Naive thymus-derived CD4-positive, alpha-beta T cell (primary cell): ENCODE results near the gene TMEM108. TPM values are rescaled to one million over a fixed set of nuclear protein-coding genes. Genes with fewer than 3 reads are reported as not detected.

Source experiments
- ATAC-seq: fragments of 150-1000 bp; cut with Tn5 transposase; 2 replicates; pipeline ENCODE4 v1.10.0; 2021; ENCODE audit warnings: mild to moderate bottlenecking, moderate library complexity
- CTCF ChIA-PET: fragments of 350-600 bp; sonication (Branson Sonifier 250); formaldehyde crosslinking; loops from one replicate; lab custom pipeline; 2021; ENCODE audit warnings: antibody characterized with exemption; lab: Charles Lee
- POLR2A ChIA-PET: fragments of 350-600 bp; sonication (Branson Sonifier 250); formaldehyde crosslinking; loops from one replicate; lab custom pipeline; 2021; ENCODE audit warnings: antibody characterized with exemption, inconsistent platforms; lab: Charles Lee
- DNase-seq, 9 donors: peaks; one replicate each; pipeline versions ENCODE4 v3.0.0 to v3.0.0-alpha.2; 2020 to 2022; ENCODE audit warnings: mixed read lengths in 1 of 9
- H3K27ac ChIP-seq: one replicate; pipeline ENCODE4 v1.7.0; 2013; ENCODE audit warnings: mild to moderate bottlenecking, low read depth, low read length, moderate library complexity
- H3K27me3 ChIP-seq, 2 donors: one replicate each; pipeline ENCODE4 v1.7.0; 2013; ENCODE audit warnings: low read length in 2 of 2, mild to moderate bottlenecking in 2 of 2, moderate library complexity in 2 of 2; ENCODE audit not compliant: control insufficient read depth in 2 of 2, insufficient read depth in 2 of 2
- H3K36me3 ChIP-seq, 3 experiments: 1 replicate in 2 of 3; 2 replicates in 1 of 3; pipeline ENCODE4 v1.7.0; 2013; ENCODE audit warnings: low read length in 3 of 3, mild to moderate bottlenecking in 3 of 3, moderate library complexity in 1 of 3; ENCODE audit not compliant: insufficient read depth in 3 of 3, control insufficient read depth in 2 of 3
- H3K4me1 ChIP-seq, 2 donors: one replicate each; pipeline ENCODE4 v1.7.0; 2013; ENCODE audit warnings: low read length in 2 of 2, mild to moderate bottlenecking in 2 of 2, moderate library complexity in 1 of 2; ENCODE audit not compliant: control insufficient read depth in 2 of 2, insufficient read depth in 2 of 2
- H3K4me3 ChIP-seq: 2 replicates; pipeline ENCODE4 v1.7.0; 2013; ENCODE audit warnings: mild to moderate bottlenecking, low read length
- H3K9me3 ChIP-seq, 3 experiments: 1 replicate in 2 of 3; 2 replicates in 1 of 3; pipeline ENCODE4 v1.7.0; 2013; ENCODE audit warnings: low read length in 3 of 3; ENCODE audit not compliant: control insufficient read depth in 2 of 3
- H3K27ac Mint-ChIP-seq, 9 donors: one replicate each; pipeline ENCODE4 v1.8.0; 2020 to 2022; ENCODE audit warnings: mixed read lengths in 9 of 9, mild to moderate bottlenecking in 8 of 9, moderate library complexity in 5 of 9, inconsistent platforms in 2 of 9
- H3K27me3 Mint-ChIP-seq, 5 donors: one replicate each; pipeline ENCODE4 v1.8.0; 2021 to 2022; ENCODE audit warnings: mixed read lengths in 5 of 5, mild to moderate bottlenecking in 1 of 5
- H3K36me3 Mint-ChIP-seq, 5 donors: one replicate each; pipeline ENCODE4 v1.8.0; 2020 to 2022; ENCODE audit warnings: mixed read lengths in 5 of 5, mild to moderate bottlenecking in 3 of 5, inconsistent platforms in 1 of 5
- H3K4me1 Mint-ChIP-seq, 7 donors: one replicate each; pipeline ENCODE4 v1.8.0; 2020 to 2022; ENCODE audit warnings: mixed read lengths in 7 of 7, mild to moderate bottlenecking in 3 of 7, inconsistent platforms in 1 of 7
- H3K4me3 Mint-ChIP-seq, 10 donors: one replicate each; pipeline ENCODE4 v1.8.0; 2020 to 2022; ENCODE audit warnings: mild to moderate bottlenecking in 10 of 10, mixed read lengths in 10 of 10, moderate library complexity in 6 of 10, inconsistent platforms in 2 of 10
- H3K9me3 Mint-ChIP-seq, 11 donors: one replicate each; pipeline ENCODE4 v1.8.0; 2020 to 2022; ENCODE audit warnings: mixed read lengths in 11 of 11, mild to moderate bottlenecking in 4 of 11, inconsistent platforms in 1 of 11, moderate library complexity in 1 of 11
- intact Hi-C, 2 donors: fragments of 100-400 bp; cut with micrococcal nuclease; formaldehyde crosslinking; loops; one replicate each; pipeline ENCODE4 v1.15.1; 2023
- polyA plus RNA-seq, 2 donors: library from polyadenylated mRNA; unstranded; fragments of 300-500 nt; fragmentation: Illumina TruSeq; gene quantifications; one replicate each; pipeline ENCODE4 v1.2.3, GENCODE V29; 2021
- total RNA-seq, 6 experiments: library from RNA in 5 of 6; stranded (reverse) in 5 of 6; gene quantifications; 1 replicate in 5 of 6; 2 replicates in 1 of 6; pipeline ENCODE4 v1.2.3 and lab custom pipeline; 2021 to 2026

TMEM108 gene
- total and polyA plus RNA-seq, 7 experiments from 2014 or later = not detected

GRCh38 chr3:133393204-133393603, 355.0 kb downstream of the TMEM108 start:
- H3K27ac Mint-ChIP-seq = no peak overlapping the region
- no peak overlapping the region for H3K27ac ChIP-seq
- H3K4me1 ChIP-seq = no peaks in the 10 kb centered on the region
- intact Hi-C loops = no loop called here
- no peak overlapping the region for H3K4me3 ChIP-seq
- no peaks in the 10 kb centered on the region for H3K27me3 ChIP-seq
- ChIA-PET POLR2A (no interaction called here), CTCF (no interaction called here)
- ATAC-seq (no peak), DNase-seq (no peak)
- no peaks in the 10 kb centered on the region for H3K36me3 ChIP-seq
- no peaks in the 10 kb centered on the region for H3K9me3 ChIP-seq
- H3K36me3 Mint-ChIP-seq = peaks cover 0 to 4% (median 0%) of the 10 kb centered on the region in 5 donors
- H3K4me3 Mint-ChIP-seq = no peak overlapping the region
- no peaks in the 10 kb centered on the region for H3K27me3 Mint-ChIP-seq
- H3K4me1 Mint-ChIP-seq = peaks cover 0 to 11% (median 6%) of the 10 kb centered on the region in 7 donors
- H3K9me3 Mint-ChIP-seq = peaks cover 0 to 4% (median 0%) of the 10 kb centered on the region in 11 donors

- CTCF ChIA-PET = no interaction called here
Measured at GRCh38 chr3:133393691-133394474, 355.7 kb downstream of the TMEM108 start.

GRCh38 chr3:133394561-133395311, 356.5 kb downstream of the TMEM108 start:
- Histone ChIP-seq H3K9me3 (no peaks in the 10 kb centered on the region), H3K27me3 (no peaks in the 10 kb centered on the region), H3K4me1 (no peaks in the 10 kb centered on the region), H3K4me3 (no peak overlapping the region), H3K36me3 (no peaks in the 10 kb centered on the region), H3K27ac (no peak overlapping the region)
- ChIA-PET CTCF (no interaction called here), POLR2A (no interaction called here)
- H3K4me1 Mint-ChIP-seq = peaks cover 0 to 11% (median 6%) of the 10 kb centered on the region in 7 donors
- peaks cover 0 to 4% (median 0%) of the 10 kb centered on the region in 5 donors for H3K36me3 Mint-ChIP-seq
- peaks cover 0 to 4% (median 0%) of the 10 kb centered on the region in 11 donors for H3K9me3 Mint-ChIP-seq
- no peak overlapping the region for H3K4me3 Mint-ChIP-seq
- H3K27ac Mint-ChIP-seq = peak overlapping the region in 4 of 9 donors; percentile 4 to 48 (median 37)
- DNase-seq (no peak), ATAC-seq (no peak)
- intact Hi-C loops = no loop called here
- no peaks in the 10 kb centered on the region for H3K27me3 Mint-ChIP-seq

More at GRCh38 chr3:133393691-133394474, 355.7 kb downstream of the TMEM108 start:
- intact Hi-C loops = no loop called here
- H3K36me3 ChIP-seq = no peaks in the 10 kb centered on the region
- H3K9me3 ChIP-seq = no peaks in the 10 kb centered on the region
- H3K27ac Mint-ChIP-seq = peak overlapping the region in 2 of 9 donors; percentile 33 to 41
- peaks cover 0 to 4% (median 0%) of the 10 kb centered on the region in 11 donors for H3K9me3 Mint-ChIP-seq
- no peaks in the 10 kb centered on the region for H3K27me3 Mint-ChIP-seq
- ATAC-seq (no peak), DNase-seq (no peak)
- H3K4me3 ChIP-seq = no peak overlapping the region
- POLR2A ChIA-PET = no interaction called here
- no peaks in the 10 kb centered on the region for H3K4me1 ChIP-seq
- H3K27me3 ChIP-seq = no peaks in the 10 kb centered on the region
- H3K36me3 Mint-ChIP-seq = peaks cover 0 to 4% (median 0%) of the 10 kb centered on the region in 5 donors
- H3K4me1 Mint-ChIP-seq = peaks cover 0 to 11% (median 6%) of the 10 kb centered on the region in 7 donors
- no peak overlapping the region for H3K27ac ChIP-seq
- no peak overlapping the region for H3K4me3 Mint-ChIP-seq

- intact Hi-C loops = no loop called here
- H3K4me1 Mint-ChIP-seq = peaks cover 0 to 11% (median 6%) of the 10 kb centered on the region in 7 donors
- no peak overlapping the region for H3K4me3 Mint-ChIP-seq
- Histone ChIP-seq H3K9me3 (no peaks in the 10 kb centered on the region), H3K36me3 (no peaks in the 10 kb centered on the region), H3K4me1 (no peaks in the 10 kb centered on the region), H3K4me3 (no peak overlapping the region), H3K27ac (no peak overlapping the region), H3K27me3 (no peaks in the 10 kb centered on the region)
- no peak for DNase-seq
- H3K36me3 Mint-ChIP-seq = peaks cover 0 to 4% (median 0%) of the 10 kb centered on the region in 5 donors
- peaks cover 0 to 4% (median 0%) of the 10 kb centered on the region in 11 donors for H3K9me3 Mint-ChIP-seq
- H3K27me3 Mint-ChIP-seq = no peaks in the 10 kb centered on the region
- CTCF ChIA-PET = no interaction called here
- POLR2A ChIA-PET = no interaction called here
- H3K27ac Mint-ChIP-seq = peak overlapping the region in 1 of 9 donors; percentile 27
- ATAC-seq = no peak
Measured at GRCh38 chr3:133396906-133397305, 358.7 kb downstream of the TMEM108 start.

GRCh38 chr3:133400006-133400515, 361.9 kb downstream of the TMEM108 start, which contains the start of gene BFSP2:
Gene BFSP2 (plus strand): TSS chr3:133400056. CDS start chr3:133400084, 28 bp downstream.
- no peak for DNase-seq
- Mint-ChIP-seq H3K36me3 (no peaks in the 10 kb centered on the region), H3K4me3 (no peak within 1 kb of the TSS), H3K27me3 (no peaks in the 10 kb centered on the region), H3K9me3 (no peaks in the 10 kb centered on the region), H3K4me1 (peaks cover 0 to 9% (median 4%) of the 10 kb centered on the region in 7 donors), H3K27ac (no peak within 1 kb of the TSS)
- intact Hi-C loops = no loop called here
- Histone ChIP-seq H3K4me1 (no peaks in the 10 kb centered on the region), H3K4me3 (no peak within 1 kb of the TSS), H3K36me3 (no peaks in the 10 kb centered on the region), H3K27me3 (no peaks in the 10 kb centered on the region), H3K9me3 (no peaks in the 10 kb centered on the region), H3K27ac (no peak within 1 kb of the TSS)
- ATAC-seq = no peak
- CTCF ChIA-PET = no interaction called here
- POLR2A ChIA-PET = no interaction called here

- Mint-ChIP-seq H3K4me1 (no peaks in the 10 kb centered on the region), H3K27me3 (peaks cover 1 to 4% (median 2%) of the 10 kb centered on the region in 5 donors), H3K4me3 (no peak overlapping the region), H3K9me3 (no peaks in the 10 kb centered on the region), H3K36me3 (no peaks in the 10 kb centered on the region), H3K27ac (no peak overlapping the region)
- CTCF ChIA-PET = no interaction called here
- POLR2A ChIA-PET = interaction anchor here (0.5 kb wide), 1 partner anchor 71 kb away, joined by 6 read pairs; no protein-coding TSS in a partner anchor
- ATAC-seq (no peak), DNase-seq (no peak)
- H3K27me3 ChIP-seq = no peaks in the 10 kb centered on the region
- no peaks in the 10 kb centered on the region for H3K36me3 ChIP-seq
- H3K4me3 ChIP-seq = no peak overlapping the region
- H3K4me1 ChIP-seq = no peaks in the 10 kb centered on the region
- H3K9me3 ChIP-seq = no peaks in the 10 kb centered on the region
- no peak overlapping the region for H3K27ac ChIP-seq
- intact Hi-C loops = no loop called here
Measured at GRCh38 chr3:133401374-133402135, 363.4 kb downstream of the TMEM108 start.
